Measurements from ENCODE around the gene TCF20. TPM values are rescaled to one million over a fixed set of nuclear protein-coding genes. Genes with fewer than 3 reads are reported as not detected.

TCF20 gene
- polyA plus RNA-seq, 3 donors = 0.67 to 11.1 (median 0.99) TPM

DNA sequence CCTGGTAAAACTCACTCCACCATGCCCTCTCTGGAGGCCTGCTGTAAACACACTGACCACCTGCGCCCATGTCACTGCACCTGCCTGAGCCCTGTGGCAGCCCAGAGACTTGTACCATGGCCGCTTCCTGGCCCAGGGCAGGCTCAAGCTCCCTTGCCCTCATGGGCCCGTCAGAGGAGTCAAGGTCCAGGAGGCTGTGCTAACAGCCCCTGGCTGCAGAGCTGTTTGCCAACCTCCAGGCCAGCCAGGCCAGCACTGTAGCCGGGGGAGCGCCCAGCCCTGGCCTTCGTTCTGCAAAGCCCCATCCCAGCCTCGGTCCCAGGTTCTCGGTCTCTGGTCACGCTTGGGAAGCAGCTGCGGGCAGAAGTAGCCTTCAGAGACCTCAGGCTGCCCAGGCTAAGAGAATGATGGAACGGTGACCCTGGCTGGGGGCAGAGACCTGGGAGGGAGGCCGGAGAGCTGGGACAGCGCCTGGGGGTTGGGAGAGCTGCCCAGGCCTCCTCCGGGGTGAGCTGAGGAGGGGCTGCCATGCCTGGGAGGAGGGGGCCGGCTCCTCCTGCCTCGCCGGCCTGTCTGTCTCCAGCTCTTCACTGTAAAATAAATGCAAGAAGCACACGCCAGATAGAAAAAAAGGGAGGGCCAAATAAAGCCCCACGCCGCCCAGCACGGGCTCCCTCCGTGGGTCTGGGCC, 11.9 kb upstream of the TCF20 start:
- Histone ChIP-seq H3K36me3 (replicated peaks in 1 of 2; ENCODE audit: control insufficient read depth in 1 of 2, insufficient read depth in 2 of 2, low read length in 2 of 2) (no peaks in the 10 kb centered on the region), H2AFZ (ENCODE audit: insufficient read depth, low read depth, low read length, poor library complexity, severe bottlenecking) (no peak overlapping the region), H3K4me3 (replicated peaks in 1 of 3; ENCODE audit: low read depth in 2 of 3, low read length in 3 of 3) (no peak overlapping the region), H3K27me3 (ENCODE audit: control insufficient read depth in 2 of 2, insufficient read depth in 2 of 2, low read length in 2 of 2) (peaks cover 13 to 38% of the 10 kb centered on the region in 2 donors), H3K79me2 (ENCODE audit: insufficient read depth, low read length) (no peaks in the 10 kb centered on the region), H3K4me1 (ENCODE audit: control insufficient read depth in 1 of 2, insufficient read depth in 2 of 2, low read length in 2 of 2) (peaks cover 7 to 16% of the 10 kb centered on the region in 2 donors), H3K4me2 (replicated peaks; ENCODE audit: extremely low read depth, low read length, poor library complexity, severe bottlenecking) (no peak overlapping the region), H3K27ac (ENCODE audit: low read depth in 1 of 2, low read length in 2 of 2) (no peak overlapping the region), H4K20me1 (ENCODE audit: insufficient read depth, low read length) (no peaks in the 10 kb centered on the region), H3K9me3 (replicated peaks in 1 of 2; ENCODE audit: control insufficient read depth in 1 of 2, insufficient read depth in 1 of 2, low read length in 2 of 2) (peaks cover 0 to 6% of the 10 kb centered on the region in 2 donors), H3K9ac (ENCODE audit: insufficient read depth, low read length, poor library complexity, severe bottlenecking) (no peak overlapping the region)
- peaks cover 13% of the 10 kb centered on the region for H3K4me1 Mint-ChIP-seq
- peaks cover 41 to 80% (median 56%) of the 10 kb centered on the region in 3 donors for H3K27me3 Mint-ChIP-seq (ENCODE audit: low read depth in 3 of 3)
- intact Hi-C loops (cut with micrococcal nuclease) = no loop called here
- no peak overlapping the region for H3K27ac Mint-ChIP-seq
- peak overlapping the region in 1 of 2 donors; percentile 83 for H3K4me3 Mint-ChIP-seq
- DNase-seq = no peak
- 95% methylated on average over 20 of the region's 22 CpGs for WGBS (ENCODE audit: insufficient coverage)
- H3K9me3 Mint-ChIP-seq = peaks cover 0 to 7% (median 3%) of the 10 kb centered on the region in 7 donors
- TF ChIP-seq, protein P1, sequence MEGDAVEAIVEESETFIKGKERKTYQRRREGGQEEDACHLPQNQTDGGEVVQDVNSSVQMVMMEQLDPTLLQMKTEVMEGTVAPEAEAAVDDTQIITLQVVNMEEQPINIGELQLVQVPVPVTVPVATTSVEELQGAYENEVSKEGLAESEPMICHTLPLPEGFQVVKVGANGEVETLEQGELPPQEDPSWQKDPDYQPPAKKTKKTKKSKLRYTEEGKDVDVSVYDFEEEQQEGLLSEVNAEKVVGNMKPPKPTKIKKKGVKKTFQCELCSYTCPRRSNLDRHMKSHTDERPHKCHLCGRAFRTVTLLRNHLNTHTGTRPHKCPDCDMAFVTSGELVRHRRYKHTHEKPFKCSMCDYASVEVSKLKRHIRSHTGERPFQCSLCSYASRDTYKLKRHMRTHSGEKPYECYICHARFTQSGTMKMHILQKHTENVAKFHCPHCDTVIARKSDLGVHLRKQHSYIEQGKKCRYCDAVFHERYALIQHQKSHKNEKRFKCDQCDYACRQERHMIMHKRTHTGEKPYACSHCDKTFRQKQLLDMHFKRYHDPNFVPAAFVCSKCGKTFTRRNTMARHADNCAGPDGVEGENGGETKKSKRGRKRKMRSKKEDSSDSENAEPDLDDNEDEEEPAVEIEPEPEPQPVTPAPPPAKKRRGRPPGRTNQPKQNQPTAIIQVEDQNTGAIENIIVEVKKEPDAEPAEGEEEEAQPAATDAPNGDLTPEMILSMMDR (IDR thresholded peaks at IDR 0.05) = no peak
- peaks cover 0 to 3% of the 10 kb centered on the region in 2 donors for H3K36me3 Mint-ChIP-seq

- TF ChIP-seq, protein P1 (IDR thresholded peaks at IDR 0.05) = no peak
- Mint-ChIP-seq H3K27ac (no peak overlapping the region), H3K9me3 (peaks cover 0 to 7% (median 3%) of the 10 kb centered on the region in 7 donors), H3K4me3 (peak overlapping the region in 1 of 2 donors; percentile 39), H3K27me3 (ENCODE audit: low read depth in 3 of 3) (peaks cover 41 to 77% (median 55%) of the 10 kb centered on the region in 3 donors), H3K36me3 (peaks cover 0 to 3% of the 10 kb centered on the region in 2 donors), H3K4me1 (peaks cover 13% of the 10 kb centered on the region)
- no peaks in the 10 kb centered on the region for H3K36me3 ChIP-seq (replicated peaks in 1 of 2; ENCODE audit: control insufficient read depth in 1 of 2, insufficient read depth in 2 of 2, low read length in 2 of 2)
- H4K20me1 ChIP-seq (ENCODE audit: insufficient read depth, low read length) = no peaks in the 10 kb centered on the region
- H3K4me2 ChIP-seq (replicated peaks; ENCODE audit: extremely low read depth, low read length, poor library complexity, severe bottlenecking) = no peak overlapping the region
- H3K9me3 ChIP-seq (replicated peaks in 1 of 2; ENCODE audit: control insufficient read depth in 1 of 2, insufficient read depth in 1 of 2, low read length in 2 of 2) = peaks cover 0 to 6% of the 10 kb centered on the region in 2 donors
- H3K27ac ChIP-seq (ENCODE audit: low read depth in 1 of 2, low read length in 2 of 2) = no peak overlapping the region
- H2AFZ ChIP-seq (ENCODE audit: insufficient read depth, low read depth, low read length, poor library complexity, severe bottlenecking) = no peak overlapping the region
- WGBS (ENCODE audit: insufficient coverage) = 82% methylated on average over 3 of the region's 4 CpGs
- no peak for DNase-seq
- intact Hi-C loops (cut with micrococcal nuclease) = no loop called here
- no peak overlapping the region for H3K9ac ChIP-seq (ENCODE audit: insufficient read depth, low read length, poor library complexity, severe bottlenecking)
- H3K27me3 ChIP-seq (ENCODE audit: control insufficient read depth in 2 of 2, insufficient read depth in 2 of 2, low read length in 2 of 2) = peaks cover 13 to 38% of the 10 kb centered on the region in 2 donors
- peaks cover 7 to 16% of the 10 kb centered on the region in 2 donors for H3K4me1 ChIP-seq (ENCODE audit: control insufficient read depth in 1 of 2, insufficient read depth in 2 of 2, low read length in 2 of 2)
- no peak overlapping the region for H3K4me3 ChIP-seq (replicated peaks in 1 of 3; ENCODE audit: low read depth in 2 of 3, low read length in 3 of 3)
- no peaks in the 10 kb centered on the region for H3K79me2 ChIP-seq (ENCODE audit: insufficient read depth, low read length)
Measured at GRCh38 chr22:42281706-42282251, 11.3 kb upstream of the TCF20 start.
